Measurements from ENCODE around the gene YEATS2. TPM values are rescaled to one million over a fixed set of nuclear protein-coding genes. Genes with fewer than 3 reads are reported as not detected.

The YEATS2 gene
- polyA plus RNA-seq, 3 donors: 4.2 to 33.0 (median 5.0) TPM

DNA sequence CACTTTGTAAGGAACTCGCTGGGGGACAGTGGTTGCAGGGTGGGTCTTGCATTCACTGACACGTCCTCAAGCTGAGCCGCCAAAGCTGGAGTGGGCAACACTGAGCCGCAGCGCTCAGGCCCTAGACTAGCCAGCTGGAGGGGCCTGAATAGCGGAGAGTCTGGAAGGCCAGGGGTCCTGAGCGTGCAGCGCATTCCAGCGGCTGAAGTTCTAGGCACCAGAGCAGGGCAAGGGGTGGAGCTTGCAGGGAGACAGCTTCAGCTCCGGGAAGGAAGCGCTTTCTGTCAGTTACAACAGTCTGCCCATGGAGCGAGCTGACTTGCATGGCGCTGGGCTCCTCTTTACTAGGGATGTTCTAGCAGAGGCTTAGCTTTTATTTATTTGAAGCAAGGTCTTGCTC lies 125.0 kb downstream of the YEATS2 start:
- TF ChIP-seq, protein P1, sequence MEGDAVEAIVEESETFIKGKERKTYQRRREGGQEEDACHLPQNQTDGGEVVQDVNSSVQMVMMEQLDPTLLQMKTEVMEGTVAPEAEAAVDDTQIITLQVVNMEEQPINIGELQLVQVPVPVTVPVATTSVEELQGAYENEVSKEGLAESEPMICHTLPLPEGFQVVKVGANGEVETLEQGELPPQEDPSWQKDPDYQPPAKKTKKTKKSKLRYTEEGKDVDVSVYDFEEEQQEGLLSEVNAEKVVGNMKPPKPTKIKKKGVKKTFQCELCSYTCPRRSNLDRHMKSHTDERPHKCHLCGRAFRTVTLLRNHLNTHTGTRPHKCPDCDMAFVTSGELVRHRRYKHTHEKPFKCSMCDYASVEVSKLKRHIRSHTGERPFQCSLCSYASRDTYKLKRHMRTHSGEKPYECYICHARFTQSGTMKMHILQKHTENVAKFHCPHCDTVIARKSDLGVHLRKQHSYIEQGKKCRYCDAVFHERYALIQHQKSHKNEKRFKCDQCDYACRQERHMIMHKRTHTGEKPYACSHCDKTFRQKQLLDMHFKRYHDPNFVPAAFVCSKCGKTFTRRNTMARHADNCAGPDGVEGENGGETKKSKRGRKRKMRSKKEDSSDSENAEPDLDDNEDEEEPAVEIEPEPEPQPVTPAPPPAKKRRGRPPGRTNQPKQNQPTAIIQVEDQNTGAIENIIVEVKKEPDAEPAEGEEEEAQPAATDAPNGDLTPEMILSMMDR (IDR thresholded peaks at IDR 0.05): no peak
- Histone ChIP-seq H3K27ac (ENCODE audit: low read depth in 1 of 2, low read length in 2 of 2) (no peak overlapping the region), H3K4me3 (replicated peaks in 1 of 3; ENCODE audit: low read depth in 2 of 3, low read length in 3 of 3) (no peak overlapping the region), H3K79me2 (ENCODE audit: insufficient read depth, low read length) (no peaks in the 10 kb centered on the region), H4K20me1 (ENCODE audit: insufficient read depth, low read length) (peaks cover 25% of the 10 kb centered on the region), H3K4me2 (replicated peaks; ENCODE audit: extremely low read depth, low read length, poor library complexity, severe bottlenecking) (no peak overlapping the region), H3K4me1 (ENCODE audit: control insufficient read depth in 1 of 2, insufficient read depth in 2 of 2, low read length in 2 of 2) (peaks cover 15 to 21% of the 10 kb centered on the region in 2 donors), H3K9ac (ENCODE audit: insufficient read depth, low read length, poor library complexity, severe bottlenecking) (no peak overlapping the region), H3K36me3 (replicated peaks in 1 of 2; ENCODE audit: control insufficient read depth in 1 of 2, insufficient read depth in 2 of 2, low read length in 2 of 2) (peaks cover 2 to 3% of the 10 kb centered on the region in 2 donors), H3K27me3 (ENCODE audit: control insufficient read depth in 2 of 2, insufficient read depth in 2 of 2, low read length in 2 of 2) (peaks cover 0 to 5% of the 10 kb centered on the region in 2 donors), H3K9me3 (replicated peaks in 1 of 2; ENCODE audit: control insufficient read depth in 1 of 2, insufficient read depth in 1 of 2, low read length in 2 of 2) (no peaks in the 10 kb centered on the region), H2AFZ (ENCODE audit: insufficient read depth, low read depth, low read length, poor library complexity, severe bottlenecking) (no peak overlapping the region)
- Mint-ChIP-seq H3K27ac (no peak overlapping the region), H3K9me3 (peaks cover 0 to 2% (median 0%) of the 10 kb centered on the region in 7 donors), H3K27me3 (ENCODE audit: low read depth in 3 of 3) (peaks cover 5 to 18% (median 8%) of the 10 kb centered on the region in 3 donors), H3K4me3 (no peak overlapping the region), H3K36me3 (peaks cover 25 to 26% of the 10 kb centered on the region in 2 donors), H3K4me1 (peaks cover 16% of the 10 kb centered on the region)
- no peak for DNase-seq
- 96% methylated on average over 10 of the region's 13 CpGs for WGBS (ENCODE audit: insufficient coverage)
- intact Hi-C loops (cut with micrococcal nuclease): no loop called here

DNA sequence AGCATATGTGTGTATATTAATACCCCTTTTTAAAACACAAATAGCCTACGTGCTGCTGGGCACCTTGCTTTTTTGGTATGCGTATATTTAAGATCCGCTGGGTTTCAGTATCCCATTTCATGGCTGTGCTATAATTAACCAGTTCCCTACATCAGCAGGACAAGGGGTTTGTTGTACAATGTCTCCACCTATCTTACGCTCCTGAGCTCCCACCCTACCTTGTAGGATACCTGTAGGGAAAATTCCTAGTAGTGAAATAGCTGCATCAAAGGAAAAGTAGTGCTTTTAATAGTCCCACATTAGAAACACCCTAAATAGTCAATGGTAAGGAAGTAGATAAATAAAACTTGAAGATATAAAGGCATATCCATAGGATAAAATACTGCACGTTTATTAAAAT lies 126.4 kb downstream of the YEATS2 start:
- H3K36me3 ChIP-seq (replicated peaks in 1 of 2; ENCODE audit: control insufficient read depth in 1 of 2, insufficient read depth in 2 of 2, low read length in 2 of 2): peaks cover 11 to 15% of the 10 kb centered on the region in 2 donors
- H3K4me1 ChIP-seq (ENCODE audit: control insufficient read depth in 1 of 2, insufficient read depth in 2 of 2, low read length in 2 of 2): peaks cover 15 to 21% of the 10 kb centered on the region in 2 donors
- peaks cover 0 to 2% (median 0%) of the 10 kb centered on the region in 7 donors for H3K9me3 Mint-ChIP-seq
- H3K27me3 ChIP-seq (ENCODE audit: control insufficient read depth in 2 of 2, insufficient read depth in 2 of 2, low read length in 2 of 2): peaks cover 0 to 5% of the 10 kb centered on the region in 2 donors
- H3K27ac ChIP-seq (ENCODE audit: low read depth in 1 of 2, low read length in 2 of 2): no peak overlapping the region
- H2AFZ ChIP-seq (ENCODE audit: insufficient read depth, low read depth, low read length, poor library complexity, severe bottlenecking): no peak overlapping the region
- peak overlapping the region; percentile 95 for H3K4me2 ChIP-seq (replicated peaks; ENCODE audit: extremely low read depth, low read length, poor library complexity, severe bottlenecking)
- no peak overlapping the region for H3K9ac ChIP-seq (ENCODE audit: insufficient read depth, low read length, poor library complexity, severe bottlenecking)
- H3K9me3 ChIP-seq (replicated peaks in 1 of 2; ENCODE audit: control insufficient read depth in 1 of 2, insufficient read depth in 1 of 2, low read length in 2 of 2): no peaks in the 10 kb centered on the region
- H3K27me3 Mint-ChIP-seq (ENCODE audit: low read depth in 3 of 3): peaks cover 5 to 18% (median 8%) of the 10 kb centered on the region in 3 donors
- peak overlapping the region; percentile 69 to 90 for H3K4me3 Mint-ChIP-seq
- peaks cover 36 to 37% of the 10 kb centered on the region in 2 donors for H3K36me3 Mint-ChIP-seq
- H3K4me1 Mint-ChIP-seq: peaks cover 16% of the 10 kb centered on the region
- DNase-seq: no peak
- H3K79me2 ChIP-seq (ENCODE audit: insufficient read depth, low read length): no peaks in the 10 kb centered on the region
- peaks cover 32% of the 10 kb centered on the region for H4K20me1 ChIP-seq (ENCODE audit: insufficient read depth, low read length)
- 80% methylated on average over 3 of the region's 5 CpGs for WGBS (ENCODE audit: insufficient coverage)
- H3K27ac Mint-ChIP-seq: no peak overlapping the region
- TF ChIP-seq, protein P1 (IDR thresholded peaks at IDR 0.05): no peak
- intact Hi-C loops (cut with micrococcal nuclease): no loop called here
- peak overlapping the region in 1 of 3 experiments; percentile 76 for H3K4me3 ChIP-seq (replicated peaks in 1 of 3; ENCODE audit: low read depth in 2 of 3, low read length in 3 of 3)
